Measurements from ENCODE around the gene RBCK1.

DNA sequence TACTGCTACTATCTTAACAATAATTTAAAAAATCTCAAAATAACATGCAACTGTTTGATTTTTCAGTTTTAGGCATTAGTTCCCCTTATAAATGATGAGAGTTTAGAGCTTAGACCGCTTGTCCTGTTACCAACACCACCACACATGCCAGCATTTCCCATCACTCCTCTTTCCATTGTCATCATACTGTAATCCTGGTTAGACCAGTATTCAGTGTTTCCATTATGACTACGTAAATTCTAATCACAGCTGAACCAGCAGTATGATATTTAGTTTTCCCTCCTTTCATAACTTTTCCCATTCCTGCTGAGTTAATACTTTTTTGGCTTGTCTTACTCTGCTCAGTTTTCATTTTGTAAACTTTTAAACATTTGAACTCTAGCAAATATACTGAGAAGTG lies 66.5 kb downstream of the RBCK1 start:
- TF ChIP-seq EZH2 (optimal IDR thresholded peaks at IDR 0.05; ENCODE audit: low read depth, low read length), result no peak
- TF ChIP-seq, protein P1, sequence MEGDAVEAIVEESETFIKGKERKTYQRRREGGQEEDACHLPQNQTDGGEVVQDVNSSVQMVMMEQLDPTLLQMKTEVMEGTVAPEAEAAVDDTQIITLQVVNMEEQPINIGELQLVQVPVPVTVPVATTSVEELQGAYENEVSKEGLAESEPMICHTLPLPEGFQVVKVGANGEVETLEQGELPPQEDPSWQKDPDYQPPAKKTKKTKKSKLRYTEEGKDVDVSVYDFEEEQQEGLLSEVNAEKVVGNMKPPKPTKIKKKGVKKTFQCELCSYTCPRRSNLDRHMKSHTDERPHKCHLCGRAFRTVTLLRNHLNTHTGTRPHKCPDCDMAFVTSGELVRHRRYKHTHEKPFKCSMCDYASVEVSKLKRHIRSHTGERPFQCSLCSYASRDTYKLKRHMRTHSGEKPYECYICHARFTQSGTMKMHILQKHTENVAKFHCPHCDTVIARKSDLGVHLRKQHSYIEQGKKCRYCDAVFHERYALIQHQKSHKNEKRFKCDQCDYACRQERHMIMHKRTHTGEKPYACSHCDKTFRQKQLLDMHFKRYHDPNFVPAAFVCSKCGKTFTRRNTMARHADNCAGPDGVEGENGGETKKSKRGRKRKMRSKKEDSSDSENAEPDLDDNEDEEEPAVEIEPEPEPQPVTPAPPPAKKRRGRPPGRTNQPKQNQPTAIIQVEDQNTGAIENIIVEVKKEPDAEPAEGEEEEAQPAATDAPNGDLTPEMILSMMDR (IDR thresholded peaks at IDR 0.05; ENCODE audit: low read length), result no peak
